H9 (cell line): ENCODE data around the gene SEMA4C. TPM values are rescaled to one million over a fixed set of nuclear protein-coding genes. Genes with fewer than 3 reads are reported as not detected.
A peak's percentile ranks its signal among the peaks of the same experiment; 100 is the strongest.

Experiments used
- DNase-seq: peaks from one replicate; pipeline ENCODE4 v3.0.0-alpha.2; 2017
- H2AFZ ChIP-seq: one replicate; pipeline ENCODE4 v1.6.1; 2013; ENCODE audit warnings: mild to moderate bottlenecking, low read length, control low read depth, moderate library complexity
- H2AK5ac ChIP-seq: 2 replicates; pipeline ENCODE4 v1.6.1; 2013; ENCODE audit warnings: low read length, control low read depth, mixed read lengths; ENCODE audit not compliant: insufficient read length
- H2BK120ac ChIP-seq: one replicate; pipeline ENCODE4 v1.6.1; 2013; ENCODE audit warnings: low read depth, mild to moderate bottlenecking, low read length, control low read depth, inconsistent platforms; ENCODE audit not compliant: poor library complexity, severe bottlenecking
- H2BK12ac ChIP-seq: 2 replicates; pipeline ENCODE4 v1.6.1; 2013; ENCODE audit warnings: low read length, control low read depth, mixed read lengths, low read depth; ENCODE audit not compliant: insufficient read length
- H2BK15ac ChIP-seq: 2 replicates; pipeline ENCODE4 v1.6.1; 2013; ENCODE audit warnings: low read depth, low read length, control low read depth
- H2BK20ac ChIP-seq: one replicate; pipeline ENCODE4 v1.6.1; 2013; ENCODE audit warnings: low read depth, mild to moderate bottlenecking, low read length, control low read depth, inconsistent platforms; ENCODE audit not compliant: poor library complexity, severe bottlenecking
- H2BK5ac ChIP-seq: 2 replicates; pipeline ENCODE4 v1.6.1; 2013; ENCODE audit warnings: low read length, control low read depth, mixed read lengths; ENCODE audit not compliant: insufficient read length
- H3K14ac ChIP-seq: 2 replicates; pipeline ENCODE4 v1.6.1; 2013; ENCODE audit warnings: low read length, control low read depth; ENCODE audit not compliant: insufficient read depth
- H3K18ac ChIP-seq: 2 replicates; pipeline ENCODE4 v1.6.1; 2013; ENCODE audit warnings: low read depth, mild to moderate bottlenecking, mixed read lengths, low read length, control low read depth; ENCODE audit not compliant: insufficient read length
- H3K23ac ChIP-seq: 2 replicates; pipeline ENCODE4 v1.6.1; 2013; ENCODE audit warnings: low read length, control low read depth, mixed read lengths, low read depth; ENCODE audit not compliant: insufficient read length
- H3K23me2 ChIP-seq: 2 replicates; pipeline ENCODE4 v1.6.1; 2013; ENCODE audit warnings: low read depth, mild to moderate bottlenecking, mixed read lengths, low read length, control low read depth; ENCODE audit not compliant: insufficient read length, poor library complexity, severe bottlenecking
- H3K27ac ChIP-seq: 2 replicates; pipeline ENCODE4 v1.5.1; 2013; ENCODE audit warnings: low read length, control low read depth, mixed read lengths, low read depth; ENCODE audit not compliant: insufficient read length
- H3K27me3 ChIP-seq: 2 replicates; pipeline ENCODE4 v1.6.1; 2013; ENCODE audit warnings: low read length, control low read depth, inconsistent platforms; ENCODE audit not compliant: insufficient read depth
- H3K4ac ChIP-seq: 2 replicates; pipeline ENCODE4 v1.6.1; 2013; ENCODE audit warnings: low read depth, mild to moderate bottlenecking, control low read depth, inconsistent platforms, low read length, moderate library complexity
- H3K4me1 ChIP-seq: 2 replicates; pipeline ENCODE4 v1.6.1; 2013; ENCODE audit warnings: low read length, control low read depth, inconsistent platforms; ENCODE audit not compliant: insufficient read depth
- H3K4me2 ChIP-seq: 2 replicates; pipeline ENCODE4 v1.6.1; 2013; ENCODE audit warnings: low read length, control low read depth, mixed read lengths; ENCODE audit not compliant: insufficient read length, insufficient read depth
- H3K56ac ChIP-seq: 2 replicates; pipeline ENCODE4 v1.6.1; 2013; ENCODE audit warnings: low read depth, mild to moderate bottlenecking, mixed read lengths, low read length, control low read depth; ENCODE audit not compliant: insufficient read length
- H3K79me1 ChIP-seq: 2 replicates; pipeline ENCODE4 v1.6.1; 2013; ENCODE audit warnings: low read depth, mild to moderate bottlenecking, moderate library complexity, low read length, control low read depth, inconsistent platforms; ENCODE audit not compliant: insufficient read depth, poor library complexity, severe bottlenecking
- H3K79me2 ChIP-seq: 2 replicates; pipeline ENCODE4 v1.6.1; 2013; ENCODE audit warnings: low read length, control low read depth, inconsistent platforms; ENCODE audit not compliant: insufficient read depth
- H3K9ac ChIP-seq: 2 replicates; pipeline ENCODE4 v1.6.1; 2013; ENCODE audit warnings: low read length, control low read depth, mixed read lengths; ENCODE audit not compliant: insufficient read length; ENCODE audit errors: extremely low read depth
- H3K9me3 ChIP-seq: one replicate; pipeline ENCODE4 v1.6.1; 2013; ENCODE audit warnings: low read depth, low read length, inconsistent platforms; ENCODE audit not compliant: control insufficient read depth
- H3T11ph ChIP-seq: one replicate; pipeline ENCODE4 v1.6.1; 2013; ENCODE audit warnings: mild to moderate bottlenecking, low read length, control low read depth, inconsistent platforms
- H4K20me1 ChIP-seq: one replicate; pipeline ENCODE4 v1.6.1; 2013; ENCODE audit not compliant: control insufficient read depth, insufficient read length, insufficient read depth
- H4K5ac ChIP-seq: 2 replicates; pipeline ENCODE4 v1.6.1; 2013; ENCODE audit warnings: low read depth, mild to moderate bottlenecking, mixed read lengths, low read length, control low read depth; ENCODE audit not compliant: insufficient read length
- H4K8ac ChIP-seq: replicated peaks from 2 replicates; pipeline ENCODE4 v1.6.1; 2013; ENCODE audit warnings: low read length, control low read depth, mixed read lengths, low read depth; ENCODE audit not compliant: insufficient read length
- H4K91ac ChIP-seq: 2 replicates; pipeline ENCODE4 v1.6.1; 2013; ENCODE audit warnings: low read depth, mild to moderate bottlenecking, moderate library complexity, mixed read lengths, low read length, control low read depth; ENCODE audit not compliant: insufficient read length
- H3K27ac Mint-ChIP-seq, 3 experiments: 2 replicates in 2 of 3; 3 replicates in 1 of 3; pipeline ENCODE4 v1.8.0; 2020 to 2021; ENCODE audit warnings: mixed read lengths in 3 of 3, mild to moderate bottlenecking in 1 of 3, moderate library complexity in 1 of 3
- H3K27me3 Mint-ChIP-seq: 2 replicates; pipeline ENCODE4 v1.8.0; 2021; ENCODE audit warnings: low read depth, mild to moderate bottlenecking, moderate library complexity, mixed read lengths
- H3K36me3 Mint-ChIP-seq, 3 experiments: 2 replicates in 2 of 3; 3 replicates in 1 of 3; pipeline ENCODE4 v1.8.0; 2020 to 2021; ENCODE audit warnings: low read depth in 3 of 3, mixed read lengths in 3 of 3; ENCODE audit not compliant: insufficient read depth in 1 of 3
- H3K4me1 Mint-ChIP-seq, 2 experiments: 2 replicates each; pipeline ENCODE4 v1.8.0; 2020; ENCODE audit warnings: mixed read lengths in 2 of 2
- H3K4me3 Mint-ChIP-seq, 2 experiments: 2 replicates in 1 of 2; 3 replicates in 1 of 2; pipeline ENCODE4 v1.8.0; 2020 to 2021; ENCODE audit warnings: mild to moderate bottlenecking in 2 of 2, mixed read lengths in 2 of 2, moderate library complexity in 1 of 2
- H3K9me3 Mint-ChIP-seq, 2 experiments: 2 replicates in 1 of 2; 3 replicates in 1 of 2; pipeline ENCODE4 v1.8.0; 2020; ENCODE audit warnings: mild to moderate bottlenecking in 2 of 2, mixed read lengths in 2 of 2, moderate library complexity in 1 of 2
- WGBS: extraction: QIAGEN DNeasy Blood & Tissue Kit; methylation state at CpG from one replicate; pipeline ENCODE4 v1.1.7; 2013; ENCODE audit warnings: missing lambda C conversion rate, low lambda C conversion rate, mixed read lengths; ENCODE audit not compliant: insufficient read length; ENCODE audit errors: extremely low coverage; 5-methylcytosine and 5-hydroxymethylcytosine counted together
- total RNA-seq: library from RNA; stranded (reverse); gene quantifications from 2 replicates; pipeline ENCODE4 v1.2.1, GENCODE V29; 2021
- TF ChIP-seq, protein P1 (sequence below): fragments of 200-600 bp; sonication (generic); conservative IDR thresholded peaks from 3 replicates; pipeline ENCODE4 v1.8.0; 2021; ENCODE audit warnings: antibody characterized with exemption, mild to moderate bottlenecking

The SEMA4C gene
- total RNA-seq, 1 experiment from 2014 or later: 81.6 TPM

DNA sequence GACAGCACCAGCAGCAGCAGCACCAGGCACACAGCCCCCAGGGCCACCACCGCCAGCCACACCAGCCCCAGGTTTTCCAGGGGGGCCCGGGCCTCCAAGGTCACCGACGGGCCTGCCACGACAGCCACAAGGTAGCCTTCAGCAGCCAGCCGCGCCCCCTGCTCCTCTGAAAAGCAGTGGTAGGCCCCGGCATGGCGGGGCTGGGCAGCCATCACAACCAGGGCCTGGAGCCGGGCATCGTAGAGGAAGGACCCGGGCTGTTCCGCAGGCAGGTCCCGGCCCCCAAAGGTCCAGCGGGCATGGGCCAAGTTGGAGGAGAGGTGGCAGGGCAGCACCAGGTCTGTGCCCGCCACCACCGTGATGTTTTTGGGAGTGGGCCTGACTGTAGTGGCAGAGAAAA, 8.8 kb downstream of the SEMA4C start:
- no peak overlapping the region for H3K23ac ChIP-seq
- no peak overlapping the region for H2BK15ac ChIP-seq
- Mint-ChIP-seq H3K27ac (0 out of 7 replicates have a peak overlapping the region, but pooled peaks of 1 of the 3 experiments have one; percentile 61), H3K27me3 (no peaks in the 10 kb centered on the region; the same call in 1 of the 2 replicates), H3K4me3 (no peak overlapping the region), H3K36me3 (peaks cover 29 to 56% (median 54%) of the 10 kb centered on the region in 3 experiments), H3K4me1 (peaks cover 22 to 24% of the 10 kb centered on the region in 2 experiments), H3K9me3 (no peaks in the 10 kb centered on the region)
- H4K20me1 ChIP-seq: peaks cover 2% of the 10 kb centered on the region
- H2BK20ac ChIP-seq: no peak overlapping the region
- H3K4me2 ChIP-seq: no peak overlapping the region
- no peak overlapping the region for H3T11ph ChIP-seq
- H3K23me2 ChIP-seq: peaks cover 6% of the 10 kb centered on the region
- no peak for DNase-seq
- H2BK12ac ChIP-seq: no peak overlapping the region
- no peak overlapping the region for H3K14ac ChIP-seq
- no peaks in the 10 kb centered on the region for H3K79me1 ChIP-seq
- no peak overlapping the region for H3K4ac ChIP-seq
- H3K27ac ChIP-seq: no peak overlapping the region
- no peak overlapping the region for H4K91ac ChIP-seq
- no peaks in the 10 kb centered on the region; the same call in 1 of the 2 replicates for H3K4me1 ChIP-seq
- H3K56ac ChIP-seq: no peak overlapping the region
- H3K18ac ChIP-seq: no peak overlapping the region
- no peak overlapping the region for H2BK5ac ChIP-seq
- peaks cover 1% of the 10 kb centered on the region; the same call in 1 of the 2 replicates for H3K79me2 ChIP-seq
- H3K9ac ChIP-seq: no peak overlapping the region
- H2BK120ac ChIP-seq: no peak overlapping the region
- H4K5ac ChIP-seq: no peak overlapping the region
- no CpG with 5 or more reads among the region's 17 CpGs for WGBS
- TF ChIP-seq, protein P1, sequence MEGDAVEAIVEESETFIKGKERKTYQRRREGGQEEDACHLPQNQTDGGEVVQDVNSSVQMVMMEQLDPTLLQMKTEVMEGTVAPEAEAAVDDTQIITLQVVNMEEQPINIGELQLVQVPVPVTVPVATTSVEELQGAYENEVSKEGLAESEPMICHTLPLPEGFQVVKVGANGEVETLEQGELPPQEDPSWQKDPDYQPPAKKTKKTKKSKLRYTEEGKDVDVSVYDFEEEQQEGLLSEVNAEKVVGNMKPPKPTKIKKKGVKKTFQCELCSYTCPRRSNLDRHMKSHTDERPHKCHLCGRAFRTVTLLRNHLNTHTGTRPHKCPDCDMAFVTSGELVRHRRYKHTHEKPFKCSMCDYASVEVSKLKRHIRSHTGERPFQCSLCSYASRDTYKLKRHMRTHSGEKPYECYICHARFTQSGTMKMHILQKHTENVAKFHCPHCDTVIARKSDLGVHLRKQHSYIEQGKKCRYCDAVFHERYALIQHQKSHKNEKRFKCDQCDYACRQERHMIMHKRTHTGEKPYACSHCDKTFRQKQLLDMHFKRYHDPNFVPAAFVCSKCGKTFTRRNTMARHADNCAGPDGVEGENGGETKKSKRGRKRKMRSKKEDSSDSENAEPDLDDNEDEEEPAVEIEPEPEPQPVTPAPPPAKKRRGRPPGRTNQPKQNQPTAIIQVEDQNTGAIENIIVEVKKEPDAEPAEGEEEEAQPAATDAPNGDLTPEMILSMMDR: no peak
- no peaks in the 10 kb centered on the region for H3K9me3 ChIP-seq
- no peak overlapping the region for H2AFZ ChIP-seq
- H2AK5ac ChIP-seq: no peak overlapping the region
- no peak overlapping the region for H4K8ac ChIP-seq
- no peaks in the 10 kb centered on the region for H3K27me3 ChIP-seq
